Osteoblast (primary cell): ENCODE measurements around the gene LSM4. TPM values are rescaled to one million over a fixed set of nuclear protein-coding genes. Genes with fewer than 3 reads are reported as not detected.

Source experiments
- DNase-seq: peaks from one replicate; pipeline ENCODE4 v3.0.0; 2011; ENCODE audit warnings: low spot score, mixed read lengths; ENCODE audit not compliant: insufficient read length; ENCODE audit errors: missing footprints
- H2AFZ ChIP-seq: 2 replicates; pipeline ENCODE4 v1.6.0; 2011; ENCODE audit warnings: mild to moderate bottlenecking, low read length
- H3K27ac ChIP-seq: 2 replicates; pipeline ENCODE4 v1.5.1; 2011; ENCODE audit warnings: mild to moderate bottlenecking, low read depth, low read length, moderate library complexity
- H3K27me3 ChIP-seq: 2 replicates; pipeline ENCODE4 v1.6.0; 2012; ENCODE audit warnings: mild to moderate bottlenecking, control low read depth, inconsistent platforms, low read length, moderate library complexity; ENCODE audit not compliant: insufficient read depth
- H3K36me3 ChIP-seq: 2 replicates; pipeline ENCODE4 v1.5.1; 2011; ENCODE audit warnings: mild to moderate bottlenecking, low read length, control low read depth, moderate library complexity; ENCODE audit not compliant: insufficient read depth
- H3K4me1 ChIP-seq: 2 replicates; pipeline ENCODE4 v1.5.1; 2011; ENCODE audit warnings: mild to moderate bottlenecking, low read length, control low read depth, moderate library complexity; ENCODE audit not compliant: insufficient read depth
- H3K4me2 ChIP-seq: 2 replicates; pipeline ENCODE4 v1.6.0; 2011; ENCODE audit warnings: mild to moderate bottlenecking, low read length; ENCODE audit not compliant: insufficient read depth
- H3K4me3 ChIP-seq: fragments of 200-600 bp; sonication (generic); 3 replicates; pipeline ENCODE4 v1.5.1; 2012; ENCODE audit warnings: mild to moderate bottlenecking, low read length, inconsistent platforms; ENCODE audit not compliant: insufficient read depth
- H3K79me2 ChIP-seq: 2 replicates; pipeline ENCODE4 v1.6.0; 2012; ENCODE audit warnings: mild to moderate bottlenecking, low read length, control low read depth, inconsistent platforms; ENCODE audit not compliant: insufficient read depth
- H3K9me3 ChIP-seq: 2 replicates; pipeline ENCODE4 v1.5.1; 2011; ENCODE audit warnings: low read depth, low read length, control low read depth
- H4K20me1 ChIP-seq: 2 replicates; pipeline ENCODE4 v1.6.0; 2012; ENCODE audit warnings: mild to moderate bottlenecking, low read length, control low read depth; ENCODE audit not compliant: insufficient read depth
- total RNA-seq: library from RNA; depleted of rRNA; stranded (reverse); fragments of >200 nt; gene quantifications from 2 replicates; pipeline ENCODE4 v1.2.3, GENCODE V29; 2012
- TF ChIP-seq, protein P1 (sequence below): IDR thresholded peaks from 2 replicates; pipeline ENCODE4 v1.5.1; 2011; ENCODE audit warnings: mild to moderate bottlenecking, low read depth, low read length, moderate library complexity; ENCODE audit errors: extremely low read depth

Gene LSM4
- total RNA-seq, 1 donor = 74.6 TPM

DNA sequence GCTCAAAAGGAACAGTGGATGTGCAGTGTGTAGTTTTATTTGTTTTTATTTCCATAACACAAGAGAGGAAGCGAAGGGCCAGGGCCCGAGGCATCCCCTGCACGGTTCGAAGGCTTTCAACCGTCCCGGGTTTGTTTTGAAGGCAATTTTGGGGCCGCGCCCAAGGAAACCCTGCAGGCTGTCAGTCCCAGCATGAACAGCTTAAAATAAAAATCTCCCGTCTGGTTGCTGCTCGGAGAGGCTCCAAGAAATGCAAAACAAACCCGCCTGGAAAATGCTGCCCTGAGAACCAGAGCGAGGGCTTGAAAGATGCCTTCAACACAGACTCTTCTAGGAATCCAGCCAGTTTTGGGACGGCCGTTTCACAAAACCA is 16.0 kb downstream of the LSM4 start:
- no peak overlapping the region for H3K4me2 ChIP-seq
- H3K4me1 ChIP-seq = peaks cover 25% of the 10 kb centered on the region
- no peaks in the 10 kb centered on the region for H4K20me1 ChIP-seq
- no peaks in the 10 kb centered on the region for H3K79me2 ChIP-seq
- H3K27me3 ChIP-seq = no peaks in the 10 kb centered on the region
- H3K4me3 ChIP-seq = no peak overlapping the region
- H2AFZ ChIP-seq = no peak overlapping the region
- peak; percentile 52 for DNase-seq
- H3K27ac ChIP-seq = no peak overlapping the region
- peaks cover 9% of the 10 kb centered on the region for H3K36me3 ChIP-seq
- H3K9me3 ChIP-seq = no peaks in the 10 kb centered on the region
- TF ChIP-seq, protein P1, sequence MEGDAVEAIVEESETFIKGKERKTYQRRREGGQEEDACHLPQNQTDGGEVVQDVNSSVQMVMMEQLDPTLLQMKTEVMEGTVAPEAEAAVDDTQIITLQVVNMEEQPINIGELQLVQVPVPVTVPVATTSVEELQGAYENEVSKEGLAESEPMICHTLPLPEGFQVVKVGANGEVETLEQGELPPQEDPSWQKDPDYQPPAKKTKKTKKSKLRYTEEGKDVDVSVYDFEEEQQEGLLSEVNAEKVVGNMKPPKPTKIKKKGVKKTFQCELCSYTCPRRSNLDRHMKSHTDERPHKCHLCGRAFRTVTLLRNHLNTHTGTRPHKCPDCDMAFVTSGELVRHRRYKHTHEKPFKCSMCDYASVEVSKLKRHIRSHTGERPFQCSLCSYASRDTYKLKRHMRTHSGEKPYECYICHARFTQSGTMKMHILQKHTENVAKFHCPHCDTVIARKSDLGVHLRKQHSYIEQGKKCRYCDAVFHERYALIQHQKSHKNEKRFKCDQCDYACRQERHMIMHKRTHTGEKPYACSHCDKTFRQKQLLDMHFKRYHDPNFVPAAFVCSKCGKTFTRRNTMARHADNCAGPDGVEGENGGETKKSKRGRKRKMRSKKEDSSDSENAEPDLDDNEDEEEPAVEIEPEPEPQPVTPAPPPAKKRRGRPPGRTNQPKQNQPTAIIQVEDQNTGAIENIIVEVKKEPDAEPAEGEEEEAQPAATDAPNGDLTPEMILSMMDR = no peak

DNA sequence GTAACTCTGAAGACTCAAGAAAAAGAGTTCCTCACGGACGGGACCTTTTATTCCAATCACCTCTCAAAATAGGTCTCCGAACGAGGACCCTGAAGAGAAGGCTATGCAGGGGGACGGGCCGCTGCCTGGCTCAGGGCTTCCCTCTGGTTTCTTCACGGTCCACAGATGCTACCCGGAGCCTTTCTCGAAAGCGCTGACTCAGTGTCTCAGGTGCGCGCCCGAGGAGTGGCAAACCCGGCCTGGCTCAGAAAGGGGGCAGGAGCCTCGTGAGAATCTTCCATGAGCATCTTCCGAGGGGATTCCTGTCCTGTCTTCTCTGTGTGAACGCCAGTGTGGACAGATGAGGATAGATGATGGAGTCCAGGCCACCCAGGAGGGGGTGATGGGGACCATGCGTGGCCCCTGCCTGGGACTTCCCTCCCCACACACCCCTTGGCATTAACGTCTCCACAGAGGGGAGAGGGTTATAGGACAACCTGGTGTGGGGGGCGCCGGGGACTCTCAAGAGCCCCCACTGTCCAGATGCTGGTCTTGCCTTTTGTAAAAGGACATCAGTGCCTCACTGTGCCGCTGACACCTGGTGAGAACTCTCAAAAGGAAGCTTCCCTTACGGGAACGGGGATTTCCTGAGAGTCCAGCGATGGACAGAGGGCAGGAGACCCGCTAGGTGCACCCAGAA is 16.5 kb downstream of the LSM4 start:
- H3K79me2 ChIP-seq = no peaks in the 10 kb centered on the region
- H3K4me1 ChIP-seq = peaks cover 26% of the 10 kb centered on the region
- no peaks in the 10 kb centered on the region for H4K20me1 ChIP-seq
- no peak overlapping the region for H3K27ac ChIP-seq
- TF ChIP-seq, protein P1 = no peak
- DNase-seq = peak; percentile 74
- H3K4me2 ChIP-seq = no peak overlapping the region
- no peak overlapping the region for H2AFZ ChIP-seq
- H3K27me3 ChIP-seq = no peaks in the 10 kb centered on the region
- H3K9me3 ChIP-seq = no peaks in the 10 kb centered on the region
- no peak overlapping the region for H3K4me3 ChIP-seq
- peaks cover 9% of the 10 kb centered on the region for H3K36me3 ChIP-seq

DNA sequence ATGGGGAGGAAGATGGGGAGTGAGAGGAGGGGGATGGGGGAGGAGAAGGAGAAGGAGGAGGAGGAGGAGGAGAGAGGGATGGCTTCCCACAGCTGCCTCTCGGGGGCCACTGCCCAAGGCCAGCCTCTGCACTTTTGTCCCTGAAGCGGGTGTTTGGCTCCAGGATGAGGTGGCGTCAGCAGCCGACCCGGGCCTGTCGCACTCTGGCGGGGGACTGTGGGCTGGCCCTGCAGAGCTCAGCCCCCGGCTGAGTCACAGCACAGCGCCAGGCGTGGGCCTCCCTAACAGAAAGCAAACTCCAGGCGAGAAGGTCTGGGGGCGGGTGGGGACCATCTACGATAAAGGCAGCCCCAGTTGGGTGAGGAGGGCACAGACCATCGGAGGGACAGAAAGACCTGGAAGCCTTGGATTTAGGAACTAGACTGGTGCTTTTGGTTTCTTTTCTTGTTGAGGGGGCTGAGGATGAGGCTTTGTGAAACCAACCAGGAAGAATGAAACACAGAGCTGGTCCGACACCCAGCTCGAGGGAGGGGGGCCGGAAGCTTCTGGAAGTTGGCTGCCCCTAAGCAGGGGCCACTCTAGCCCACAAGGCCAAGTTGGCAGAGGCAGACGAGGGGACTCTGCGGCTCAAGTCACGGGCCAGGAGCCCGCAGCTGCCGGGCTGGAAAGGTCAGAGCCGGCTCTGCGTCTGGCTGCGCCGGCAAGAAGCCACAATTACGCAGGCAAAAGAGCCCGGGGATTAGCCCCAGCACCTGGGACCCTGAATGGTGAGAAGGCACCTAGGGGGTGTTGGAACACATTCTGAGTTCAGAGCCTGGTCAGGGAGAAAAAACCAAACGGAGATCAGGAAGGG is 18.2 kb downstream of the LSM4 start:
- TF ChIP-seq, protein P1 = no peak
- Histone ChIP-seq H3K9me3 (no peaks in the 10 kb centered on the region), H3K4me1 (peaks cover 34% of the 10 kb centered on the region), H3K27ac (peak overlapping the region; percentile 98), H4K20me1 (no peaks in the 10 kb centered on the region), H3K36me3 (peaks cover 9% of the 10 kb centered on the region), H3K79me2 (no peaks in the 10 kb centered on the region), H3K4me2 (peak overlapping the region; percentile 91), H2AFZ (peak overlapping the region; percentile 93), H3K4me3 (peak overlapping the region; percentile 69), H3K27me3 (no peaks in the 10 kb centered on the region)
- peak; percentile 99 for DNase-seq

DNA sequence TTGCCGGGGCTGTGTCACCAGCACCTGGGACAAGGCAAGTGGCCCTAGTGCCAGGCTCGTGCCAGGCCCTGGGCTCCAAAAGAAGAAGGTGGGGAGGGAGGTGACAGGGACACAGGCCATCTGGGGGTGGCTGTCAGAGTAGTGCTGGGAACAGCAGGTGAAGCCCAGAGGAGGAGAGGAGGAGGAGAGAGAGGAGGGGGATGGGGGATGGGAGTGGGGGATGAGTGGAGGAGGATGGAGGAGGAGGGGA is 18.7 kb downstream of the LSM4 start:
- H3K36me3 ChIP-seq = peaks cover 9% of the 10 kb centered on the region
- no peaks in the 10 kb centered on the region for H3K27me3 ChIP-seq
- H3K79me2 ChIP-seq = no peaks in the 10 kb centered on the region
- H3K27ac ChIP-seq = peak overlapping the region; percentile 98
- peak overlapping the region; percentile 69 for H3K4me3 ChIP-seq
- H3K4me1 ChIP-seq = peaks cover 34% of the 10 kb centered on the region
- no peak for DNase-seq
- no peaks in the 10 kb centered on the region for H3K9me3 ChIP-seq
- peak overlapping the region; percentile 91 for H3K4me2 ChIP-seq
- TF ChIP-seq, protein P1 = no peak
- no peak overlapping the region for H2AFZ ChIP-seq
- H4K20me1 ChIP-seq = no peaks in the 10 kb centered on the region
